Parathyroid adenoma (tissue), 2 donors: ENCODE results near the gene OSBPL8.

Source experiments
- H2AFZ ChIP-seq: fragments of 300-600 bp; sonication (generic); one replicate; pipeline ENCODE4 v1.7.0; 2017; ENCODE audit warnings: antibody characterized with exemption, mild to moderate bottlenecking
- H3K27ac ChIP-seq: fragments of 300-600 bp; sonication (generic); one replicate; pipeline ENCODE4 v1.7.0; 2017
- H3K27me3 ChIP-seq: fragments of 300-600 bp; sonication (generic); one replicate; pipeline ENCODE4 v1.7.0; 2017; ENCODE audit warnings: low read length; ENCODE audit not compliant: control insufficient read depth, insufficient read depth
- H3K36me3 ChIP-seq: fragments of 300-600 bp; sonication (generic); one replicate; pipeline ENCODE4 v1.7.0; 2017; ENCODE audit warnings: low read length; ENCODE audit not compliant: control insufficient read depth, insufficient read depth
- H3K4me1 ChIP-seq: fragments of 300-600 bp; sonication (generic); one replicate; pipeline ENCODE4 v1.7.0; 2017; ENCODE audit warnings: control low read depth
- H3K4me2 ChIP-seq: fragments of 300-600 bp; sonication (generic); one replicate; pipeline ENCODE4 v1.7.0; 2017; ENCODE audit warnings: low read length
- H3K4me3 ChIP-seq: fragments of 300-600 bp; sonication (generic); one replicate; pipeline ENCODE4 v1.7.0; 2017; ENCODE audit warnings: low read depth, low read length
- H3K79me2 ChIP-seq: fragments of 300-600 bp; sonication (generic); one replicate; pipeline ENCODE4 v1.7.0; 2017; ENCODE audit warnings: control low read depth
- H3K9ac ChIP-seq: fragments of 300-600 bp; sonication (generic); one replicate; pipeline ENCODE4 v1.7.0; 2017; ENCODE audit warnings: mild to moderate bottlenecking
- H3K9me3 ChIP-seq: fragments of 300-600 bp; sonication (generic); one replicate; pipeline ENCODE4 v1.7.0; 2017; ENCODE audit warnings: low read length; ENCODE audit not compliant: control insufficient read depth
- CTCF ChIP-seq: fragments of 300-600 bp; sonication (generic); IDR thresholded peaks from one replicate; pipeline ENCODE4 v1.7.0; 2017; ENCODE audit warnings: antibody characterized with exemption, mild to moderate bottlenecking
- donor health status: primary hyperparathyroidism.

The OSBPL8 gene

GRCh38 chr12:76583301-76583700 lies 23.7 kb upstream of the OSBPL8 start:
- no peaks in the 10 kb centered on the region for H3K4me1 ChIP-seq
- no peak for TF ChIP-seq CTCF
- no peak overlapping the region for H2AFZ ChIP-seq
- no peaks in the 10 kb centered on the region for H3K79me2 ChIP-seq
- H3K4me2 ChIP-seq = no peak overlapping the region
- no peak overlapping the region for H3K9ac ChIP-seq
- H3K4me3 ChIP-seq = no peak overlapping the region
- no peaks in the 10 kb centered on the region for H3K9me3 ChIP-seq
- no peaks in the 10 kb centered on the region for H3K36me3 ChIP-seq
- H3K27ac ChIP-seq = no peak overlapping the region
- H3K27me3 ChIP-seq = no peaks in the 10 kb centered on the region

GRCh38 chr12:76573840-76574373 lies 14.3 kb upstream of the OSBPL8 start:
- no peak overlapping the region for H3K4me3 ChIP-seq

GRCh38 chr12:76571256-76571655 lies 11.7 kb upstream of the OSBPL8 start:
- Histone ChIP-seq H3K27me3 (no peaks in the 10 kb centered on the region), H3K27ac (no peak overlapping the region), H3K79me2 (no peaks in the 10 kb centered on the region), H3K9me3 (no peaks in the 10 kb centered on the region), H3K4me2 (no peak overlapping the region), H3K36me3 (no peaks in the 10 kb centered on the region), H2AFZ (no peak overlapping the region), H3K4me1 (no peaks in the 10 kb centered on the region), H3K9ac (no peak overlapping the region), H3K4me3 (no peak overlapping the region)
- no peak for TF ChIP-seq CTCF

More at GRCh38 chr12:76573840-76574373, 14.3 kb upstream of the OSBPL8 start:
- Histone ChIP-seq H3K4me1 (no peaks in the 10 kb centered on the region), H3K36me3 (no peaks in the 10 kb centered on the region), H3K9ac (no peak overlapping the region), H3K4me2 (no peak overlapping the region), H2AFZ (no peak overlapping the region), H3K27ac (no peak overlapping the region), H3K79me2 (no peaks in the 10 kb centered on the region), H3K27me3 (no peaks in the 10 kb centered on the region), H3K9me3 (no peaks in the 10 kb centered on the region)
- no peak for TF ChIP-seq CTCF

GRCh38 chr12:76569685-76570604 lies 10.4 kb upstream of the OSBPL8 start:
- no peak overlapping the region for H3K4me3 ChIP-seq
- H3K79me2 ChIP-seq = no peaks in the 10 kb centered on the region
- H3K9ac ChIP-seq = no peak overlapping the region
- H3K9me3 ChIP-seq = no peaks in the 10 kb centered on the region
- H3K36me3 ChIP-seq = no peaks in the 10 kb centered on the region
- TF ChIP-seq CTCF = no peak
- H3K4me2 ChIP-seq = no peak overlapping the region
- no peak overlapping the region for H3K27ac ChIP-seq
- no peaks in the 10 kb centered on the region for H3K27me3 ChIP-seq
- H2AFZ ChIP-seq = no peak overlapping the region
- no peaks in the 10 kb centered on the region for H3K4me1 ChIP-seq
